Right lobe of liver (tissue), 4 donors: ENCODE results near the gene URAD.

Experiments used
- POLR2A ChIP-seq: fragments of 450-650 bp; IDR thresholded peaks from one replicate; pipeline ENCODE4 v1.6.1; 2017; ENCODE audit warnings: antibody characterized with exemption, mild to moderate bottlenecking
- TF ChIP-seq, protein P1 (sequence below), 4 donors: fragments of 200-600 bp in 3 of 4; fragments of 450-650 bp in 1 of 4; IDR thresholded peaks; one replicate each; pipeline versions ENCODE4 v1.5.1 to v1.8.0; 2016 to 2022; ENCODE audit warnings: antibody characterized with exemption in 4 of 4, mild to moderate bottlenecking in 2 of 4
- donor health status: DM: no; HTN: no; CAD: no.
- donor health status: DM: no; HTN: no; CAD: no.
- donor health status: DM: no; HTN: yes; CAD: no.

DNA sequence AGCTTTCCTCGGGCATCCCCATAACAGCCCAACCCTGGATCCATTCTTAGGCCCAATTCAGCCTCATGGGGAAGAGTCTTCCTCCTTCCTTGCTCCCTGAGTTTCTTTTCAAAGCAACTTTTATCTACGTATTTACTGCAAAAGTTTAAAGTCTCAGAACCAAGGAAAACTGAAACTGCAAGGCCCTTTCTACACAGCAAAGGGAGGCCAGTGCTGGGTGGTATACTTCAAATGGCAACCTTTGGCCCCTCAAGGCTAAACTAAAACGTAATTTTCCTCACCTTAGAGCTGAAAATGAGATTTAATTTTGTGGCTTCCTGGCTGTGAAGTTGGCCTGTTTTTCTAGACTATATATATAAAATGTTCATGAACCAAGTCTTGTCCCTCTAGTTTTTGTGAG lies 25.0 kb downstream of the URAD start:
- no peak for TF ChIP-seq POLR2A
- TF ChIP-seq, protein P1, sequence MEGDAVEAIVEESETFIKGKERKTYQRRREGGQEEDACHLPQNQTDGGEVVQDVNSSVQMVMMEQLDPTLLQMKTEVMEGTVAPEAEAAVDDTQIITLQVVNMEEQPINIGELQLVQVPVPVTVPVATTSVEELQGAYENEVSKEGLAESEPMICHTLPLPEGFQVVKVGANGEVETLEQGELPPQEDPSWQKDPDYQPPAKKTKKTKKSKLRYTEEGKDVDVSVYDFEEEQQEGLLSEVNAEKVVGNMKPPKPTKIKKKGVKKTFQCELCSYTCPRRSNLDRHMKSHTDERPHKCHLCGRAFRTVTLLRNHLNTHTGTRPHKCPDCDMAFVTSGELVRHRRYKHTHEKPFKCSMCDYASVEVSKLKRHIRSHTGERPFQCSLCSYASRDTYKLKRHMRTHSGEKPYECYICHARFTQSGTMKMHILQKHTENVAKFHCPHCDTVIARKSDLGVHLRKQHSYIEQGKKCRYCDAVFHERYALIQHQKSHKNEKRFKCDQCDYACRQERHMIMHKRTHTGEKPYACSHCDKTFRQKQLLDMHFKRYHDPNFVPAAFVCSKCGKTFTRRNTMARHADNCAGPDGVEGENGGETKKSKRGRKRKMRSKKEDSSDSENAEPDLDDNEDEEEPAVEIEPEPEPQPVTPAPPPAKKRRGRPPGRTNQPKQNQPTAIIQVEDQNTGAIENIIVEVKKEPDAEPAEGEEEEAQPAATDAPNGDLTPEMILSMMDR (IDR thresholded peaks at IDR 0.05): no peak
